ENCODE results near the gene GCC1. TPM values are rescaled to one million over a fixed set of nuclear protein-coding genes. Genes with fewer than 3 reads are reported as not detected.

The GCC1 gene
- 15.8 TPM for polyA plus RNA-seq (2012; ENCODE audit: insufficient read length, low read depth)

- TF ChIP-seq SIN3A (IDR thresholded peaks at IDR 0.05; ENCODE audit: borderline replicate concordance, insufficient read depth, low read length) (0 out of 2 replicates have a peak, but pooled peaks have one; percentile 50), TAF1 (IDR thresholded peaks at IDR 0.05; ENCODE audit: borderline replicate concordance, insufficient read depth, low read length) (peak; percentile 70; the same call in 1 of the 2 replicates), REST (IDR thresholded peaks at IDR 0.05; ENCODE audit: insufficient read depth in 1 of 2, low read depth in 2 of 2, low read length in 2 of 2) (no peak), FOXP2 (optimal IDR thresholded peaks at IDR 0.05; ENCODE audit: borderline replicate concordance, extremely low read depth, extremely low read length, insufficient read depth) (peak; percentile 42), POLR2AphosphoS5 (IDR thresholded peaks at IDR 0.05; ENCODE audit: low read depth, low read length) (peak; percentile 83)
Measured at GRCh38 chr7:127585044-127585953, at the start of gene GCC1. Gene GCC1, minus strand, starts transcription at chr7:127585596. Its CDS starts 414 bp downstream, at chr7:127585182.

- no peak for TF ChIP-seq TAF1 (IDR thresholded peaks at IDR 0.05; ENCODE audit: borderline replicate concordance, insufficient read depth, low read length)
- no peak for TF ChIP-seq FOXP2 (optimal IDR thresholded peaks at IDR 0.05; ENCODE audit: borderline replicate concordance, extremely low read depth, extremely low read length, insufficient read depth)
- no peak for TF ChIP-seq REST (IDR thresholded peaks at IDR 0.05; ENCODE audit: insufficient read depth in 1 of 2, low read depth in 2 of 2, low read length in 2 of 2)
- TF ChIP-seq POLR2AphosphoS5 (IDR thresholded peaks at IDR 0.05; ENCODE audit: low read depth, low read length): no peak
- no peak for TF ChIP-seq SIN3A (IDR thresholded peaks at IDR 0.05; ENCODE audit: borderline replicate concordance, insufficient read depth, low read length)
Measured at GRCh38 chr7:127632276-127632910, 47.0 kb upstream of the GCC1 start.

- TF ChIP-seq TAF1 (IDR thresholded peaks at IDR 0.05; ENCODE audit: borderline replicate concordance, insufficient read depth, low read length) (no peak), SIN3A (IDR thresholded peaks at IDR 0.05; ENCODE audit: borderline replicate concordance, insufficient read depth, low read length) (no peak), POLR2AphosphoS5 (IDR thresholded peaks at IDR 0.05; ENCODE audit: low read depth, low read length) (no peak), FOXP2 (optimal IDR thresholded peaks at IDR 0.05; ENCODE audit: borderline replicate concordance, extremely low read depth, extremely low read length, insufficient read depth) (no peak), REST (IDR thresholded peaks at IDR 0.05; ENCODE audit: insufficient read depth in 1 of 2, low read depth in 2 of 2, low read length in 2 of 2) (no peak)
Measured at GRCh38 chr7:127629268-127629854, 44.0 kb upstream of the GCC1 start.

GRCh38 chr7:127628445-127628844, 43.0 kb upstream of the GCC1 start:
- no peak for TF ChIP-seq FOXP2 (optimal IDR thresholded peaks at IDR 0.05; ENCODE audit: borderline replicate concordance, extremely low read depth, extremely low read length, insufficient read depth)
- no peak for TF ChIP-seq REST (IDR thresholded peaks at IDR 0.05; ENCODE audit: insufficient read depth in 1 of 2, low read depth in 2 of 2, low read length in 2 of 2)
- no peak for TF ChIP-seq TAF1 (IDR thresholded peaks at IDR 0.05; ENCODE audit: borderline replicate concordance, insufficient read depth, low read length)
- TF ChIP-seq POLR2AphosphoS5 (IDR thresholded peaks at IDR 0.05; ENCODE audit: low read depth, low read length): no peak

Data from PFSK-1 (cell line).